SU-DHL-6 (cell line): ENCODE results near the gene PLXDC2.

Source experiments
- H2AFZ ChIP-seq: fragments of 200-600 bp; sonication (generic); 2 replicates; pipeline ENCODE4 v1.6.1; 2014; ENCODE audit warnings: low read depth, mild to moderate bottlenecking, moderate library complexity, mixed read lengths, antibody characterized with exemption, low read length; ENCODE audit not compliant: severe bottlenecking
- H3F3A ChIP-seq: fragments of 200-600 bp; shearing (Covaris generic); 2 replicates; pipeline ENCODE4 v1.6.0; 2016; ENCODE audit warnings: antibody characterized with exemption, mild to moderate bottlenecking; ENCODE audit not compliant: insufficient read depth
- H3K27ac ChIP-seq: fragments of 200-600 bp; sonication (generic); 2 replicates; pipeline ENCODE4 v1.5.1; 2016; ENCODE audit warnings: low read depth, mild to moderate bottlenecking, low read length, moderate library complexity, mixed read lengths
- H3K27me3 ChIP-seq: fragments of 200-600 bp; sonication (generic), shearing (Covaris generic); 2 replicates; pipeline ENCODE4 v1.6.0; 2014; ENCODE audit warnings: mild to moderate bottlenecking, low read length
- H3K36me3 ChIP-seq: fragments of 200-600 bp; sonication (generic); 2 replicates; pipeline ENCODE4 v1.6.1; 2014; ENCODE audit warnings: mild to moderate bottlenecking, low read length, mixed read lengths
- H3K4me2 ChIP-seq: fragments of 300-600, 200-600 bp; shearing (Covaris generic), sonication (generic); 2 replicates; pipeline ENCODE4 v1.6.0; 2014; ENCODE audit warnings: low read length, low read depth, mild to moderate bottlenecking; ENCODE audit not compliant: poor library complexity, severe bottlenecking
- H3K4me3 ChIP-seq: fragments of 200-600 bp; sonication (generic); 2 replicates; pipeline ENCODE4 v1.5.1; 2014; ENCODE audit warnings: antibody characterized with exemption, low read length, mild to moderate bottlenecking, mixed read lengths; ENCODE audit not compliant: insufficient read depth, poor library complexity, severe bottlenecking
- H3K79me2 ChIP-seq: fragments of 200-600 bp; sonication (generic); 2 replicates; pipeline ENCODE4 v1.6.1; 2014; ENCODE audit warnings: mild to moderate bottlenecking, low read length, moderate library complexity; ENCODE audit not compliant: insufficient read depth
- H3K9ac ChIP-seq: fragments of 200-600 bp; sonication (generic); 2 replicates; pipeline ENCODE4 v1.7.0; 2014; ENCODE audit warnings: mild to moderate bottlenecking, low read length
- H3K9me2 ChIP-seq: fragments of 200-600 bp; sonication (generic); replicated peaks from 2 replicates; pipeline ENCODE4 v1.6.1; 2014; ENCODE audit warnings: low read length; ENCODE audit not compliant: insufficient read depth
- H3K9me3 ChIP-seq: fragments of 200-600 bp; sonication (generic); 2 replicates; pipeline ENCODE4 v1.6.1; 2014; ENCODE audit warnings: low read length, mixed read lengths; ENCODE audit not compliant: insufficient read depth
- H4K20me1 ChIP-seq: fragments of 200-600 bp; sonication (generic); 2 replicates; pipeline ENCODE4 v1.6.1; 2014; ENCODE audit warnings: low read depth, mild to moderate bottlenecking, antibody characterized with exemption, low read length, moderate library complexity, mixed read lengths
- EZH2phosphoT487 ChIP-seq: fragments of 200-600 bp; sonication (generic), shearing (Covaris generic); conservative IDR thresholded peaks from 2 replicates; pipeline ENCODE4 v1.6.1; 2018; ENCODE audit warnings: mild to moderate bottlenecking, antibody characterized with exemption, low read length, moderate library complexity, mixed read lengths
- TF ChIP-seq, protein P1 (sequence below): fragments of 200-600 bp; sonication (generic); IDR thresholded peaks from one replicate; pipeline ENCODE4 v1.5.1; 2017; ENCODE audit warnings: antibody characterized with exemption, mild to moderate bottlenecking, low read length, moderate library complexity; ENCODE audit not compliant: insufficient read depth, poor library complexity, severe bottlenecking

PLXDC2 gene

DNA sequence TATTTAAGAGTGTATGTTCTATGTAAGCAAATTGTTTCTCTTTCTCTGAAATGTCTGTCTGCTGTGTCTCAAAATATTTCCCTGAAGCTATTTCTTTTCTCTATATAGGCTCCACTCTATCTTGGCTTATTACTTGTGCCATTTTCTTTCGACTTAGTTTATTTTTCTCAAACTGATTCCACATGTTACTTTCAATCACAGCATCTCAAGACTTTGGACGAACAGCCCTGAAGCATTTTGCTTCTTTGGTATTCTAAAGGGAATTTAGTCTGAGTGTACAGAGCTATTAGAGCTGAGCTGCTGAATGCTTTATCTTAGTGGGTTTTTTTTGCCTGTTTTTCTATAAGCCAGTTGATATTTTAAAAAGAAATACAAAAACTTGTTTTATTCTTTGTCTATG lies 95.7 kb downstream of the PLXDC2 start:
- Histone ChIP-seq H3K4me2 (no peak overlapping the region), H3K27ac (no peak overlapping the region), H3K27me3 (no peaks in the 10 kb centered on the region), H3K9me3 (no peaks in the 10 kb centered on the region), H3K79me2 (no peaks in the 10 kb centered on the region), H3K9me2 (no peaks in the 10 kb centered on the region), H2AFZ (no peak overlapping the region), H3K9ac (no peak overlapping the region), H3F3A (no peaks in the 10 kb centered on the region), H4K20me1 (no peaks in the 10 kb centered on the region), H3K4me3 (no peak overlapping the region), H3K36me3 (no peaks in the 10 kb centered on the region)
- TF ChIP-seq, protein P1, sequence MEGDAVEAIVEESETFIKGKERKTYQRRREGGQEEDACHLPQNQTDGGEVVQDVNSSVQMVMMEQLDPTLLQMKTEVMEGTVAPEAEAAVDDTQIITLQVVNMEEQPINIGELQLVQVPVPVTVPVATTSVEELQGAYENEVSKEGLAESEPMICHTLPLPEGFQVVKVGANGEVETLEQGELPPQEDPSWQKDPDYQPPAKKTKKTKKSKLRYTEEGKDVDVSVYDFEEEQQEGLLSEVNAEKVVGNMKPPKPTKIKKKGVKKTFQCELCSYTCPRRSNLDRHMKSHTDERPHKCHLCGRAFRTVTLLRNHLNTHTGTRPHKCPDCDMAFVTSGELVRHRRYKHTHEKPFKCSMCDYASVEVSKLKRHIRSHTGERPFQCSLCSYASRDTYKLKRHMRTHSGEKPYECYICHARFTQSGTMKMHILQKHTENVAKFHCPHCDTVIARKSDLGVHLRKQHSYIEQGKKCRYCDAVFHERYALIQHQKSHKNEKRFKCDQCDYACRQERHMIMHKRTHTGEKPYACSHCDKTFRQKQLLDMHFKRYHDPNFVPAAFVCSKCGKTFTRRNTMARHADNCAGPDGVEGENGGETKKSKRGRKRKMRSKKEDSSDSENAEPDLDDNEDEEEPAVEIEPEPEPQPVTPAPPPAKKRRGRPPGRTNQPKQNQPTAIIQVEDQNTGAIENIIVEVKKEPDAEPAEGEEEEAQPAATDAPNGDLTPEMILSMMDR = no peak
- no peak for TF ChIP-seq EZH2phosphoT487

DNA sequence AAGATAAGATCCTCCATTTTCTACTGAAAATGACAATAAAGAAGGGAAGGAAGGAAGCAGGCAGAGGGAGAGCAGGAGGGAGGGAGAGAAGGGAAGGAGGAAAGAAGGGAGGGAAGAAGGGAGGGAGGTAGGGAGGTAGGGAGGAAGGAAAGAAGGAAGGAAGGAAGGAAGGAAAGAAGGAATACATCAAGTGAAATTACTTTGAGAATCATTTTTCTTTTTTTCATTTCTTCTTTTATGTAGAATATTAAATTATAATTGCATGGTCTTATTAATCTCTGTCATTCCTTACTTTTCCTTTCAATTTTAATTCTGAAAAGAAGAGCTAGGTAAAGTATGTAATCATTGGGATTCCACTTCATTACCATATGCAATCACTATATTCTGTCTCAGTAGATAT lies 97.8 kb downstream of the PLXDC2 start:
- Histone ChIP-seq H2AFZ (no peak overlapping the region), H3K9me2 (no peaks in the 10 kb centered on the region), H3K4me2 (no peak overlapping the region)

DNA sequence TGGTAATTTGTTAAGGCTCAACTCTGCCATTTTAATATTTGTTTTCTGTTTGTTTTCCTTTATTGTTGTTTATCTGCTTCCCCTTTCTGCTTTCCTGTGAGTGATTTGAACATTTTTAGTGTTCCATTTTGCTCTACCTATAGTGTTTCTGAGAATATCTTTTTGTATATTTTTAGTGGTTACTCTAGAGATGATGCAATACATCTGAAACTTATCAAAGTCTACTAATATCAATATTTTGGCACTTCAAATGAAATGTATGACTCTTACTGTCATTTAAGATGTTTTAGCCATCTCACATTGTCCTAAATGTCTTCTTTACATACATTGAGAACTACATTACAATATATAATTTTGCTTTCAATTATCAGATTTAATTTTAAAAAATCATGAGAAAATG lies 98.9 kb downstream of the PLXDC2 start:
- Histone ChIP-seq H2AFZ (no peak overlapping the region), H3K4me3 (no peak overlapping the region), H3K27me3 (no peaks in the 10 kb centered on the region), H3K9me2 (no peaks in the 10 kb centered on the region), H3K36me3 (no peaks in the 10 kb centered on the region), H3K9ac (no peak overlapping the region), H3K79me2 (no peaks in the 10 kb centered on the region), H3K9me3 (no peaks in the 10 kb centered on the region), H3F3A (no peaks in the 10 kb centered on the region), H4K20me1 (no peaks in the 10 kb centered on the region), H3K4me2 (no peak overlapping the region), H3K27ac (no peak overlapping the region)
- TF ChIP-seq, protein P1 = no peak
- TF ChIP-seq EZH2phosphoT487 = no peak

More for the DNA sequence above, 97.8 kb downstream of the PLXDC2 start:
- Histone ChIP-seq H3K4me3 (no peak overlapping the region), H3K9me3 (no peaks in the 10 kb centered on the region), H3K79me2 (no peaks in the 10 kb centered on the region), H3F3A (no peaks in the 10 kb centered on the region), H3K9ac (no peak overlapping the region), H3K27me3 (no peaks in the 10 kb centered on the region), H3K36me3 (no peaks in the 10 kb centered on the region), H3K27ac (no peak overlapping the region), H4K20me1 (no peaks in the 10 kb centered on the region)
- TF ChIP-seq EZH2phosphoT487 = no peak
- TF ChIP-seq, protein P1 = no peak

DNA sequence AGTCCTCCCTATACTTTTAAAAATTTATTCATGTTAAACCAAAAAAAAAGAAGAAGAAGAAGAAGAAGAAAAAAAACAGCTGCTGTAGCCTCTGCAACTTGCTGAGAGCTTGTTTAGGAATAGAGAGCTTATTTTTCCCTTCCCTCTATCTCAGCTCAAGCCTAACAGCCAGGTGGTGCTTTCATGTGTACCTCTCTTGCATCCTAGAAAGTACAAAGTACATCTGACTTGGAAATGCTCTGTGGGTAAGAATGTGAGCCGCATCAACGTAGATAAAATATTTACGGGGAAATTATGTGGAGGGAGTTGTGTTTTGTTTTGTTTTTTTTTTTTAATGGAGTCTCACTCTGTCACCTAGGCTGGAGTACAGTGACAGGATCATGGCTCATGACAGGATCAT lies 99.6 kb downstream of the PLXDC2 start:
- Histone ChIP-seq H3K79me2 (no peaks in the 10 kb centered on the region), H3K9me2 (no peaks in the 10 kb centered on the region)

More for the DNA sequence above, 99.6 kb downstream of the PLXDC2 start:
- no peak overlapping the region for H3K4me2 ChIP-seq
- no peak overlapping the region for H3K9ac ChIP-seq
- no peaks in the 10 kb centered on the region for H3K36me3 ChIP-seq
- H4K20me1 ChIP-seq = no peaks in the 10 kb centered on the region
- no peak overlapping the region for H3K27ac ChIP-seq
- no peak overlapping the region for H2AFZ ChIP-seq
- H3K4me3 ChIP-seq = no peak overlapping the region
- no peaks in the 10 kb centered on the region for H3F3A ChIP-seq
- H3K27me3 ChIP-seq = no peaks in the 10 kb centered on the region
- no peak for TF ChIP-seq EZH2phosphoT487
- TF ChIP-seq, protein P1 = no peak
- no peaks in the 10 kb centered on the region for H3K9me3 ChIP-seq
